ENCODE measurements around the gene SASH3.

DNA sequence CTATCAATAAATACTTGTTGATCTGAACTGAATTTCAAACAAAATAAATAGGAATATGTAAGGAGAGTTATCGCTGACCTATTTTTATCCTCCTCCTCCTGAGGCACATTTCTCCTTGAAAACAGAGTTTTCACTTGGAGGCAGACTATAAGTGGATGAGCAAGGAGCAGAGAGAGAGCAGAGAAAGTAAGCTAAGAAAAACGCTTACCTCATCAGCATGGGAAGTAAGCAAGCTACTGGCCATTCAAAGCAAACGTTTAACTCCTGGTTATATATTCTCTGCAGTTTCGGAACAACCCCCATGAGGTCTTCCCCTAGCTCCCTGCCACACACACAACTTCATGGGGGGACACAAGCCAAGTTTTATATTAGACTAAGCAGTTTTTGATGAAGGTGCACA lies 50.7 kb downstream of the SASH3 start:
- TF ChIP-seq, protein P1, sequence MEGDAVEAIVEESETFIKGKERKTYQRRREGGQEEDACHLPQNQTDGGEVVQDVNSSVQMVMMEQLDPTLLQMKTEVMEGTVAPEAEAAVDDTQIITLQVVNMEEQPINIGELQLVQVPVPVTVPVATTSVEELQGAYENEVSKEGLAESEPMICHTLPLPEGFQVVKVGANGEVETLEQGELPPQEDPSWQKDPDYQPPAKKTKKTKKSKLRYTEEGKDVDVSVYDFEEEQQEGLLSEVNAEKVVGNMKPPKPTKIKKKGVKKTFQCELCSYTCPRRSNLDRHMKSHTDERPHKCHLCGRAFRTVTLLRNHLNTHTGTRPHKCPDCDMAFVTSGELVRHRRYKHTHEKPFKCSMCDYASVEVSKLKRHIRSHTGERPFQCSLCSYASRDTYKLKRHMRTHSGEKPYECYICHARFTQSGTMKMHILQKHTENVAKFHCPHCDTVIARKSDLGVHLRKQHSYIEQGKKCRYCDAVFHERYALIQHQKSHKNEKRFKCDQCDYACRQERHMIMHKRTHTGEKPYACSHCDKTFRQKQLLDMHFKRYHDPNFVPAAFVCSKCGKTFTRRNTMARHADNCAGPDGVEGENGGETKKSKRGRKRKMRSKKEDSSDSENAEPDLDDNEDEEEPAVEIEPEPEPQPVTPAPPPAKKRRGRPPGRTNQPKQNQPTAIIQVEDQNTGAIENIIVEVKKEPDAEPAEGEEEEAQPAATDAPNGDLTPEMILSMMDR (IDR thresholded peaks at IDR 0.05), result no peak
- no peak for TF ChIP-seq POLR2A (IDR thresholded peaks at IDR 0.05)
